Transverse colon (tissue), 4 donors: ENCODE measurements around the gene SEMA4A.

Experiments used
- CTCF ChIP-seq, 5 experiments: fragments of 200-600 bp in 3 of 5; fragments of 450-650 bp in 2 of 5; sonication (generic) in 3 of 5; IDR thresholded peaks; 1 replicate in 2 of 5; 2 replicates in 3 of 5; pipeline ENCODE4 v1.5.1; 2016 to 2017; ENCODE audit warnings: antibody characterized with exemption in 5 of 5, inconsistent platforms in 3 of 5, mild to moderate bottlenecking in 2 of 5, moderate library complexity in 1 of 5
- EP300 ChIP-seq: sonication (generic); formaldehyde crosslinking; IDR thresholded peaks from one replicate; pipeline ENCODE4 v1.6.1; 2017; ENCODE audit warnings: antibody characterized with exemption, low read depth
- POLR2A ChIP-seq: fragments of 450-650 bp; IDR thresholded peaks from one replicate; pipeline ENCODE4 v1.6.1; 2016; ENCODE audit warnings: antibody characterized with exemption, mild to moderate bottlenecking, moderate library complexity
- POLR2AphosphoS5 ChIP-seq, 3 donors: sonication (generic); formaldehyde crosslinking; IDR thresholded peaks; one replicate each; pipeline ENCODE4 v1.6.1; 2016; ENCODE audit warnings: antibody characterized with exemption in 3 of 3

GRCh38 chr1:156220226-156220625 is 66.8 kb downstream of the SEMA4A start:
- TF ChIP-seq CTCF (IDR thresholded peaks at IDR 0.05): no peak
- TF ChIP-seq EP300: no peak
- TF ChIP-seq POLR2A: no peak
- TF ChIP-seq POLR2AphosphoS5 (IDR thresholded peaks at IDR 0.05): no peak
